Panc1 (cell line): ENCODE measurements around the gene ITPRIPL2.

Experiments used
- CTCF ChIP-seq: fragments of 450-650 bp; IDR thresholded peaks from 2 replicates; pipeline ENCODE4 v1.5.1; 2017; ENCODE audit warnings: mild to moderate bottlenecking
- POLR2AphosphoS5 ChIP-seq: IDR thresholded peaks from 2 replicates; pipeline ENCODE4 v1.6.1; 2012; ENCODE audit warnings: mild to moderate bottlenecking, low read depth, low read length, moderate library complexity
- REST ChIP-seq, 2 experiments: IDR thresholded peaks; 2 replicates each; pipeline ENCODE4 v1.6.1; 2011 to 2012; ENCODE audit warnings: low read depth in 2 of 2, control low read depth in 1 of 2, low read length in 1 of 2, mild to moderate bottlenecking in 1 of 2, moderate library complexity in 1 of 2; ENCODE audit not compliant: insufficient read depth in 1 of 2
- SIN3A ChIP-seq: IDR thresholded peaks from 2 replicates; pipeline ENCODE4 v1.6.1; 2012; ENCODE audit warnings: low read depth, mild to moderate bottlenecking, low read length, moderate library complexity, borderline replicate concordance; ENCODE audit not compliant: insufficient read depth
- TCF7L2 ChIP-seq: IDR thresholded peaks from 2 replicates; pipeline ENCODE4 v1.6.1; 2011; ENCODE audit warnings: mild to moderate bottlenecking, low read depth, low read length, inconsistent platforms

- TF ChIP-seq CTCF (no peak), SIN3A (no peak), REST (IDR thresholded peaks at IDR 0.05; ENCODE audit: insufficient read depth in 1 of 2, low read depth in 2 of 2, low read length in 1 of 2) (no peak), POLR2AphosphoS5 (no peak), TCF7L2 (no peak)
Measured at GRCh38 chr16:19127205-19127604, 13.4 kb downstream of the ITPRIPL2 start.
